T47D (cell line): ENCODE results near the gene PPIF.

Experiments used
- DNase-seq, 2 experiments: peaks; one replicate each; pipeline versions ENCODE4 v3.0.0 to v3.0.0-alpha.2; 2011 to 2012; ENCODE audit warnings: low read depth in 1 of 2, low spot score in 1 of 2
- JUND ChIP-seq: IDR thresholded peaks from 2 replicates; pipeline ENCODE4 v1.6.1; 2012; ENCODE audit warnings: low read depth
- in situ Hi-C: cut with HindIII; loops from 2 replicates; pipeline ENCODE4 v1.10.0; 2016; ENCODE audit warnings: low sequenced_read_pairs, low pct_unique_long_range_greater_than_20kb

PPIF gene

DNA sequence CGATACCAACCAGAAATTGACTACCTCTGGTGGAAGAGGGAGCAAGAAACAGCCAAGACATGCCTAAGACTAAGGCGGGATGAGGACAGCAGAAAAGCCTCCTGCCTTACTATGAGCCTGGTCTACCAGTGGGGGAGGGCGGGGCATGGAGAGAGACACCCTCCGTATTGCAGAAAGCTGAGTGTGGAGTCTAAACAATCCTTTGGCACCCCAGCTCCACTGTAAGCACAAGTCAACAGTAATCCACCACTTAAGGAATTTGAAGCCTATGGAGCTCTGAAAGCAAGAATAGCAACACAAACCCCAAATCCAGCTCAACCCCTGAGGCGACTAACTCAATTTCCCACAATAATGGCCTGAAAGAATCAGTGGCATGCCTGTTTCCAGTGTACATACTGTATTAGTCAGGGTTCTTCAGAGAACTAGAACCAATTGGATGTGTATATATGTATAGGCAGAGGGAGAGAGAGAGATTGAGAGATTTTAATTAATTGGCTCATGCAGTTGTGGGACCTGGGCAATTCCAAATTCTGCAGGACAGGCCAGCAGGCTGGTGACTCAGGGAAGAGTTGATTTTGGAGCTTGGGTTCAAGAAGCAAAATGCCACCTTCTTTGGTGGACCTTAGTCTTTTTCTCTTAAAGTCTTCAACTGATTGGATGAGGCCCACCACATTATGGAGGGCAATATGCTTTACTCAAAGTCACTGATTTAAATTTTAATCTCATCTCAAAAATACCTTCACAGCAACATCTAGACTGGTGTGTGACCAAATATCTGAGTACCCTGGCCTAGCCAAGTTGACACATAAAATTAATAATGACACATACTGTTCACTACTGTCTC, 13.5 kb downstream of the PPIF start:
- DNase-seq, result no peak
- no peak for TF ChIP-seq JUND
- in situ Hi-C loops, result no loop called here

DNA sequence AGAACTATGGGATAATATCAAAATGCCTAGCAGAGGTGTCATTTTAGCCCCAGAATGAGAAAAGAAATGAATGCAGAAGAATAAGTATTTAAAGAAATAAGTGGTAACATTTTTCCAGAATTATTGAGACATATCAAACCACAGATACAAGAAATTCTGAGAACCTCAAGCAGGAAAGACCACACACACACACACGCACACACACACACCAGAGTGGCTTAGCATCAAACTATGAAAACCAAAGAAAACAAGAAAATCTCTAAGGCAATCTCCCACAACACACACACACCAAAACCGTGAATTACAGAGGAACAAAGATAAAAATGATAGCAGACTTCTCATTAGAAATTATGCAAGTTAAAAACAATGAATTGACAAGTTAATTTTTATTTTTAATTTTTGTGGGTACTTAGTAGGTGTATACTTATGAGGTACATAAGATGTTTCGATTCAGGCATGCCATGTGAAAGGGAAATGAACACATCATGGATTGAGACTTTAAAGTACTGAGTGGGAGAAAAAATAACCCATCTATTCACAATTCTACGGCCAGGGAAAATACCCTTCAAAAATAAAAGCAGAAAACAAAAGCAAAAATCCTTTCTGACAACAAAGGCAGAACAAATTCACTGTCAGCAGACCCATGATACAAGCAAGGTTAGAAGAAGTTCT, 14.6 kb downstream of the PPIF start:
- no peak for DNase-seq
- no peak for TF ChIP-seq JUND
- in situ Hi-C loops, result no loop called here

DNA sequence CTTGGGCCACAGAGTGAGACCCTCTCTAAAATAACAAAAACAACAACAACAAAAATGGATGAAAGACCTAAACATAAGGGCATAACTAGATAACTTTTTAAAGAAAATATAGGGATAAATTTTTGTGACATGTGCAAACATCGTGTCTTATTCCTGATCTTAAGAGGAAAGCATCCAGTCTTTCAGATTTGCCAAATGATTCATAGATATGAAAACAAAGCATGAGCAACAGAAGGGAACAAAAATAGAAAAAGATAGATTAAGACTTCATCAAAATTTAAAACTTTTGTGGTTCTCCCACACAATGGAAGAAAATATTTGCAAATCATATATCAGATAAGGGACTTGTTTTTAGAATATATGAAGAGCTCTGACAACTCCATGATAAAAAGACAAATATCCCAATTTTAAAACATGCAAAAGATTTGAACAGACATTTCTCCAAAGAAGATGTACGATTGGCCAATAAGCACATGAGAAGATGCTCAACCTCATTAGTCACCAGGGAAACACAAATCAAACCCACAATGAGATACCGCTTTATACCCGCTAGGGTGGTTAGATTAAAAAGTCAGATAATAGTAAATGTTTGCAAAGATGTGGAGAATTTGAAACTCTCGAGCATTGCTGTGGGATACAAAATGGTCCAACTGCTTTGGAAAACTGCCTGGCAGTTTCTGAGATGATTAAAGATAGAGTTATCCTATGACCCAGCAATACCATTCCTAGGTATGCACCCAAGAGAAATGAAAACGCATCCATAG, 20.3 kb downstream of the PPIF start:
- no peak for TF ChIP-seq JUND

DNA sequence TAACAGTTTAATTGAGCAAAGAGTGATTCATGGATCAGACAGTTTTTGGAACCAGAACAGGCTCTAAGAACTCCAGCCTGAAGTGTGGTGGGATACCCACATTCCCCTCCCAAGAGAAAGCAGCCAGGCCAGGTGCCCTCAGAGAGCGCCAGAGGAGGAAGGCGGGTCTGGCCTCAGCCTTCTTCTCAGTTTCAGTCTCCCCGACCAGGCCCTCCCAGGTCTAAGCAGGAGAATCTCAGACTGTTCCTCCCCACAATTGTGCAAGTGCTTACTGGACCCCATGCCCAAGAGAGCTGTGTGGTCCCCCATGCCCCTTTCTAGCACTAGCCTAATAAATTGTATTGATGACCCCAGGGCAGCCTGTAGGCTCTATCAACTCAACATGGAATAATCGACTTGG, 25.6 kb downstream of the PPIF start:
- no peak for DNase-seq
- TF ChIP-seq JUND, result no peak
- in situ Hi-C loops, result no loop called here

More for the DNA sequence above, 20.3 kb downstream of the PPIF start:
- in situ Hi-C loops, result no loop called here
- no peak for DNase-seq

DNA sequence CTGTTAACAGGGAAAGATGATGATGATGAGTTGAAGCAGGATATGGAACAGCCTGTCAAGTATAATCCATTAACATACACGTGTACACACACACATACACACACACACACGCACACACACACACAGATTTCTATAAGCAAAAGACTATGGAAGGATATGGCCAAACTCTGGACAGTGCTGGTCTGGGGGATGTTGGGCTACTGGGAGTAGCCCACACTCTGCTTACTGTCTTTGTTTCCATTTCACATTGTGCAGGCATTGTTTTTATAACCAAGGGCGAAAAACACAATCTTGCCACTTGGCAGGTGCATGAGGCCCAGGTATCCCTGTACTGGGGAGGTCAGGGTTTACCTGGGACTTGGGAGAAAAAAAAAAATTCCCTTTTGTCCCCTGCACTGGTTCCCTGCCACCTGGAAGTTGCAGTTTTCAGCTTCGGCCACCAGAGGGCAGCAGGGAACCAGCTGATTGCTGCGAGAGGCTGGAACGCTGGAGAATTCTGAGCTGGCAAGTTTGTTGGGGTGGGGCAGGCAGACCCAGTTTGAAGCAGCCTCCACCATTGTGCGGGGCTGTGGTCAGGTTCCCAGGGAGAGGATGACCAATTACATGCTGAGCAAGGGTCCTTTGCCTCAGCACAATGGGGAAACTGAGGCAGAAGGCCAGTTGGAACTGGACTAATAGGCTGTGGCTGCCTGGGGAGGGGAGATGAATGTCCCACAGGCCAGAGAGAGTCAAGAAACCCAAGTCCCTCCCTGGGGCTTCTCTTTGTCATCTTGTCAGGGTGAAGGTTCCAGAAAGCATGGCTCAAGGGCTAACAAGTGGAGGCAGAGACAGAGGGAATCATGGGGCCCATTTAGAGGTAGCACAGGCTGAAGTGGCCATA, 27.3 kb downstream of the PPIF start:
- no peak for TF ChIP-seq JUND
- in situ Hi-C loops, result no loop called here
- DNase-seq, result peak; percentile 77 to 84

DNA sequence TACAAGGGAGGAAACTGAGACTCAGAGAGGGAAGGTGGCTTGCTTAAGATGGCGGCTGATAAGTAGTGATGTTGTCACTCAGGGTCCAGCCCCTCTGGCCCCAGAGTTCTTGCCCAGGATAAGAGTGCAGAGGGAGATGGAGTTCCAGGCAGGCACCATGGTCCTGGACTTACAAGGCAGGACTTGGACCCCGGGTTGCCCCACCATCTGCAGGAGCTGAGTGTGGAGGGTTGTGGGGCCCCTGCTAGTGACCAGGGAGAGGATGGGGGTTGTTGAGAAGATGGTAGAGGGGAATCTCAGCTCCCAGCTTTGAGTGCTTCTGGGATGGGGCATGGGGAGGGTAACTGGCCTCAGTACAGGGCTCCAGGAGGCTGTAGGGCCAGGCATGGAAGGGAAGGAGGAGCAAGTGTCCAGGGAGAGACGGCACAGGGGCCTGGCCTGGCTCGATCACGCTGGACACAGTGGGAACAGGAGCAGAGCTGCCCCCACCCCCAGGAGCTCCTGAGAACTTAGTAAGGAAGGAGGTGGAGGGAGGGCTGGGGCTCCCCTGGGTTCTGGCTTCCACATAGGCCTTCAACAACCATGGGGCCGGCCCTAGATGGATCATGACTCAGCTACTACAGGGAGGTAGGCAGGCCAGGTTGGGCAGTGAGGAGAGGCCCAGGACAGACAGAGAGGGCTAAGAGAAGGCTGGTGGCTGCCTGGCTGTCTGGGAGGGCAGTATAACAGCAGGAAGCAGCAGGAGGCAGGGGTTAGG, 28.2 kb downstream of the PPIF start:
- no peak for TF ChIP-seq JUND
- in situ Hi-C loops, result no loop called here
- no peak for DNase-seq

DNA sequence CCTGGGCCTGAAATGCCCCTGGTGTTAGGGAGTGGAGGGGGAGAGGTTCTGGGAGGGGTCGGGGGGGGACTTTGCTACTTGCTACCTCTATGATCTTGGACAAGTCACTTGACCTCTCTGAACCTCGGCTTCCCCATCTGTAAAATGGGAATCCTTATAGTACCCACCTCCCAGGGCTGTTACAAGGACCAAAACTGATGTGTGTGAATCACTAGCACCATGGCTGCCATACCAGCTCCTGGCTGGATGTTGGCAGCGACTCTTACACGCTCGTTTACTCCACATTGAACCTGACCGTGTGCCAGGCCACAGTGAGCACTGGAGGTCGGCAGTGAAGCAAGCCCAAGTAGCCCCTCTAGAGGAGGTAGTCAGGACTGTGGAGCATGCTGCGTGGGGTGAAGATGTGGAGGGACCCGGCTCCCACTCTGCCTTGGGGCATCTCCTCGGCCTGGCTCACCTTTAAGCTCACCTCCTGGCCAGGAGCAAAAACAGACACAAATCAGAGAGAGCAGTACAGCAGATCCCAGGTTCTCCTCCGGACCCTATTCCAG, 28.9 kb downstream of the PPIF start:
- no peak for DNase-seq
- in situ Hi-C loops, result no loop called here
- no peak for TF ChIP-seq JUND

DNA sequence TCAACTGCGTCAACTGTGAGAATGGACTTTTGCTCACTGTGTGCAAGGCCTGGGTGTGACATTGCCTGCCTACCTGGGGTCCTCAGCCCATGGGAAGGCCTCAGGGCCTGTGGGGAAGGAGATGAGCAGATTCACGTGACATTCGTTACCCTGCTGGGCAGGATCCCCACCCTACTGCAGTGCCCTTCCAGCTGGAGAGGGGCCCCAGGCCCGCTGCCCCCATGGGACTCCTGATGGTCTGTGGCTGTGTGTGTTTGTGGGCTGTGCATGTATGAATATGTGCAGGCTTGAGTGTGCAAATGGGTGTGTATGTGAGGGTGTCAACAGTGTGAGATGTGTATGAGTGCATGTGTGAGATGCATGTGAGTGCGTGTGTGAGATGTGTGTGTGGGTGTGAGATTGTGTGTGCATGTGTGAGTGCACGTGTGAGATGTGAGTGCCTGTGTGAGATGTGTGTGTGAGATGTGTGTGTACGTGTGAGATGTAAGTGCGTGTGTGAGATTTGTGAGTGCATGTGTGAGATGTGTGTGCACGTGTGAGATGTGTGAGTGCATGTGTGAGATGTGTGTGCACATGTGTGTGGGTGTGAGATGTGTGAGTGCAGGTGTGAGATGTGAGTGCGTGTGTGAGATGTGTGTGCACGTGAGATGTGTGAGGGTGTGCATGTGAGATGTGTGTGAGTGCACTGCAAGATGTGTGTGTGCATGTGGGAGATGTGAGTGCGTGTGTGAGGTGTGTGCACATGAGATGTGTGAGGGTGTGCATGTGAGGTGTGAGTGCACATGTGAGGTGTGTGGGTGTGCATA, 29.7 kb downstream of the PPIF start:
- DNase-seq, result no peak
- no peak for TF ChIP-seq JUND
- in situ Hi-C loops, result no loop called here

DNA sequence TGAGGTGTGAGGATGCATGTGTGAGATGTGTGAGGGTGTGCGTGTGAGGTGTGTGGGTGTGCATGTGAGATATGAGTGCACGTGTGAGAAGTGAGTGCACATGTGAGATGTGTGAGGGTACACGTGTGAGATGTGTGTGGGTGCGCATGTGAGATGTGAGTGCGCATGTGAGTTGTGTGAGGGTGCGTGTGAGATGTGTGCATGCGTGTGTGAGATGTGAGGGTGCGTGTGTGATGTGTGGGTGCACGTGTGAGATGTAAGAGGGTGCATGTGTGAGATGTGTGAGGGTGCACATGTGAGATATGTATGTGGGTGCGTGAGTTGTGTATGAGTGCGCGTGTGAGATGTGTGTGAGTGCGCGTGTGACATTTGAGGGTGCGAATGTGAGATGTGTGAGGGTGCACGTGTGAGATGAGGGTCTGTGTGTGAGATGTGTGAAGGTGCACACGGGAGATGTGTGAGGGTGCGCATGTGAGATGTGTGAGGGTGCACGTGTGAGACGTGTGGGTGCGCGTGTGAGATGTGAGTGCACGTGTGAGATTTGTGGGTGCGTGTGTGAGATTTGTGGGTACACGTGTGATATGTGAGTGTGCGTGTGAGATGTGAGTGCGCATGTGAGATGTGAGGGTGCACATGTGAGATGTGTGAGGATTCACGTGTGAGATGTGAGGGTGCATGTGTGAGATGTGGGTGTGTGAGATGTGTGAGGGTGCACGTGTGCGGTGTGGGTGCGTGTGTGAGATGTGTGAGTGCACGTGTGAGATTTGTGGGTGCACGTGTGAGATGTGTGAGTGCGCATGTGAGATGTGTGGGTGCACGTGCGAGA, 30.5 kb downstream of the PPIF start:
- no peak for DNase-seq
- TF ChIP-seq JUND, result no peak
- in situ Hi-C loops, result no loop called here

DNA sequence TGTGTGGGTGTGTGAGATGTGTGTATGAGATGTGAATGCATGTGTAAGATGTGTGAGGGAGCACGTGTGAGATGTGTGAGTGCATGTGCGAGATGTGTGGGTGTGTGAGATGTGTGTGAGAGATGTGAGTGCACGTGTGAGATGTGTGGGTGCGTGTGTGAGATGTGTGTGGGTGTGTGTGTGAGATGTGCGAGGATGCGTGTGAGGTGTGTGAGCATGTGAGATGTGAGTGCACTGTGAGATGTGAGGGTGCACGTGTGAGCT, 31.0 kb downstream of the PPIF start:
- in situ Hi-C loops, result no loop called here
- TF ChIP-seq JUND, result no peak
- DNase-seq, result no peak
